ENCODE measurements around the gene NFATC2. TPM values are rescaled to one million over a fixed set of nuclear protein-coding genes. Genes with fewer than 3 reads are reported as not detected.

The NFATC2 gene
- total RNA-seq, 1 donor from 2014 or later, result 1.9 TPM

DNA sequence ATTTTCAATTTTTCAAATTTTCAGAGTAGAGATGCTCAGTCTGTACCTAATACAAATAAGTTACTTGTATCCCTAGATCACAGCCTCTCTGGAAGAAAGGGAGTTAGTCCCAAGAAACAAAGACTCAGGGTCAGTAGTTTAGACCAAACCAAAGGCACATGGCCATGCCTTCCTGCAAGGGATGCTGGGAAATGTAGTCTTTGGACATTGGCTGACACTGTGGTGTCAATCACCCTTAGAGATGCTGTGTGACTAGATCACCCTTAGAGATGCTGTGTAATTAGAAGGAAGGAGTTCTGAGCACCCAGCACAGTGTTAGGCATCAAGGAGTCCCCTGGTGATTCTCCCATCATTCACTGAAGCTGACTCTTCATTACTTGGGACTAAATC, 202.1 kb downstream of the NFATC2 start:
- no peak for DNase-seq (ENCODE audit: low read depth, low spot score)
- Mint-ChIP-seq H3K27ac (ENCODE audit: unreplicated experiment) (no peak overlapping the region), H3K36me3 (ENCODE audit: low read depth) (peaks cover 4% of the 10 kb centered on the region), H3K4me3 (no peak overlapping the region), H3K4me1 (no peaks in the 10 kb centered on the region), H3K9me3 (peaks cover 5% of the 10 kb centered on the region), H3K27me3 (ENCODE audit: low read depth) (peaks cover 3% of the 10 kb centered on the region)
- TF ChIP-seq, protein P1, sequence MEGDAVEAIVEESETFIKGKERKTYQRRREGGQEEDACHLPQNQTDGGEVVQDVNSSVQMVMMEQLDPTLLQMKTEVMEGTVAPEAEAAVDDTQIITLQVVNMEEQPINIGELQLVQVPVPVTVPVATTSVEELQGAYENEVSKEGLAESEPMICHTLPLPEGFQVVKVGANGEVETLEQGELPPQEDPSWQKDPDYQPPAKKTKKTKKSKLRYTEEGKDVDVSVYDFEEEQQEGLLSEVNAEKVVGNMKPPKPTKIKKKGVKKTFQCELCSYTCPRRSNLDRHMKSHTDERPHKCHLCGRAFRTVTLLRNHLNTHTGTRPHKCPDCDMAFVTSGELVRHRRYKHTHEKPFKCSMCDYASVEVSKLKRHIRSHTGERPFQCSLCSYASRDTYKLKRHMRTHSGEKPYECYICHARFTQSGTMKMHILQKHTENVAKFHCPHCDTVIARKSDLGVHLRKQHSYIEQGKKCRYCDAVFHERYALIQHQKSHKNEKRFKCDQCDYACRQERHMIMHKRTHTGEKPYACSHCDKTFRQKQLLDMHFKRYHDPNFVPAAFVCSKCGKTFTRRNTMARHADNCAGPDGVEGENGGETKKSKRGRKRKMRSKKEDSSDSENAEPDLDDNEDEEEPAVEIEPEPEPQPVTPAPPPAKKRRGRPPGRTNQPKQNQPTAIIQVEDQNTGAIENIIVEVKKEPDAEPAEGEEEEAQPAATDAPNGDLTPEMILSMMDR (conservative IDR thresholded peaks at IDR 0.05), result no peak

DNA sequence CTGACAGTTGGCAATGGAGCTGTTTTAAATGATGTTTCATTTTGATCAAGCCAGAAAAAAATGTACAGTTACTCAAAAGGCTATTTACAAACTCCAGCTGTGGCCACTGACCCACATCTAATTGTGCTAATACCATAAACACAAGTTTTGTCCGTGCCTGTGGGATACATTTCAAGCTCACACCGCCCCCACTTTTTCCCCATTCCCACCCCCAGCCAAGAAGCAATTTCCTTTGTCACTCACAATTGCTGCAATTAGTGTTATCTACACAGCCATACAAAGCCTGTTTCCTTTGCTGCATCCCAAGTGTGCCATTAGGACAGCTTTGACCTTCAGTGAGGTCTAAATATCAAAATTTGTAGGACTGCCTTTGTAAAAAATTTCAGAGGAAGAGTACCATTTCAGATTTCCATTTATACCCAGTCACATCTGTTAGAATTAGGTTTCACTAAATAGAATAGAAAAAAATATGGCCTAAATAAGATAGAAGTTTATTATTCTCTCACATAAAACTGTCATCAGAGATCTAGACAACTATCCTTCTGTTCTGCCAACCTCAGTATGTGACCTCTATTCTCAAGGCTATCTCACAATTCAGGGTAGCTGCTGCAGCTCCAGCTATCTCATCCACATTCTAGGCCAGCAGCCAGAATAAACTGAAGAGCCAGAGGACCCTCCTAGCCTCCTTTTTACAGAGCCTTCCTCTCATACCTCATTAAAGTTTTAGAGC, 202.6 kb downstream of the NFATC2 start:
- TF ChIP-seq, protein P1 (conservative IDR thresholded peaks at IDR 0.05), result no peak
- Mint-ChIP-seq H3K9me3 (peaks cover 5% of the 10 kb centered on the region), H3K36me3 (ENCODE audit: low read depth) (peaks cover 4% of the 10 kb centered on the region), H3K4me1 (no peaks in the 10 kb centered on the region), H3K27ac (ENCODE audit: unreplicated experiment) (no peak overlapping the region), H3K4me3 (no peak overlapping the region), H3K27me3 (ENCODE audit: low read depth) (peaks cover 3% of the 10 kb centered on the region)
- no peak for DNase-seq (ENCODE audit: low read depth, low spot score)

DNA sequence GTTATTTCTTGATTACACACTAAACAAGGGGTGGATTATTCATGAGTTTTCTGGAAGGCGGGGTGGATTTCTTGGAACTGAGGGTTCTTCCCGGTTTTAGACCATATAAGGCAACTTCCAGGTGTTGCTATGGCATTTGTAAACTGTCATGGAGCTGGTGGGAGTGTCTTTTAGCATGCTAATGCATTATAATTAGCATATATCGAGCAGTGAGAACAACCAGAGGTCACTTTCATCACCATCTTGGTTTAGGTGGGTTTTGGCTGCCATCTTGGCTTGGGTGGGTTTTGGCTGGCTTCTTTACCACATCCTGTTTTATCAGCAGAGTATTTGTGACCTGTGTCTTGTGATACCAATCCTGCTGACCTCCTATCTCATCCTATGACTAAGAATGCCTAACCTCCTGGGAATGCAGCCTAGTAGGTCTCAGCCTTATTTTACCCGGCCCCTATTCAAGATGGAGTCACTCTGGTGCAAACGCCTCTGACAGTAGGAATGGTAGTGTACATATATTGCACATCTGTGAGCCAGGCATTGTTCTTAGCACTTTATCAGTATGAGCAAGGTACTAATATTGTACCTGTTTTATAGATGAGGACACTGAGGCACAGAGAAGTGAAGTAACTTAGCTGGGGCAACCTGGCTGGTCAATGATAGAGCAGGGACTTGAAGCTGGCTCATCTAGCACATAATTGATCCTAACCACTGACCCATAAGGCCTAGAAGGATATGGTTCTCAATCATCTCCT, 203.7 kb downstream of the NFATC2 start:
- Mint-ChIP-seq H3K4me3 (no peak overlapping the region), H3K27ac (ENCODE audit: unreplicated experiment) (no peak overlapping the region), H3K36me3 (ENCODE audit: low read depth) (peaks cover 4% of the 10 kb centered on the region), H3K9me3 (peaks cover 5% of the 10 kb centered on the region), H3K27me3 (ENCODE audit: low read depth) (peaks cover 5% of the 10 kb centered on the region), H3K4me1 (no peaks in the 10 kb centered on the region)
- DNase-seq (ENCODE audit: low read depth, low spot score), result no peak
- TF ChIP-seq, protein P1 (conservative IDR thresholded peaks at IDR 0.05), result no peak

DNA sequence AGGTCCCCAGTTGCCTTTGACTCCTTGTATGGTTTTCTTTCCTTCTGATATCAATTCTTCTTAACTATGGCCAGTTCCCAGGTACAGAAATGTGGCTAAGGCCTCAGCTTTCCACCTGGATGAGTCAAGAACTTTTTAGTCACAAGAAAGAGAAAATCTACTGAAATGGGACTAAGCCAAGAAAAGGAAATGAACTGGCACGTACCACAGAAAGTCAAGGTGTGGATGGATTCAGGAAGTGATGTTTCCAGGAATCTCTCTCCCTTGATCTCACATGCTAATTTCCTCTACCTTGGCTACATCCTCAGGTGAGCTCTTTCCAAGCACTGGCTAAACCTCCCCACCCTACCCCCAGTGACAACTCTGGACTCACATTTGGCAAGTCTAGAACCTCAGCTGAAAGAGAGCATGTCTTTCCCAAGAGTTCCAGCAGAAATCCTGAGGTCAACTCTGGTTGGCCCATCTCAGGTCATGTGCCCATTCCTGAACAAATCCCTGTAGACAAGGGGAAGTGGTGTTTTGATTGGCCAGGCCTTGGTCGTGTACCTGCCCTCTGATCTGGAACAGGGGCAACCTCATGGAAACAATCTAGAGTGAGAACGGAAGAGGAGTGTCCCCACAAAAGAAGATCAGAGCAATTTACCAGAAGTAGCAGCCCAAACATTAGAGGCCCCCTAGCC, 205.3 kb downstream of the NFATC2 start:
- Mint-ChIP-seq H3K27me3 (ENCODE audit: low read depth) (peaks cover 5% of the 10 kb centered on the region), H3K27ac (ENCODE audit: unreplicated experiment) (no peak overlapping the region), H3K4me3 (no peak overlapping the region), H3K4me1 (no peaks in the 10 kb centered on the region), H3K36me3 (ENCODE audit: low read depth) (no peaks in the 10 kb centered on the region), H3K9me3 (no peaks in the 10 kb centered on the region)
- DNase-seq (ENCODE audit: low read depth, low spot score), result no peak
- TF ChIP-seq, protein P1 (conservative IDR thresholded peaks at IDR 0.05), result no peak

Small RNAs within 50 kb of the gene (microRNA-seq; reads per million reads assigned to microRNA genes)
- gene MIR3194, result not detected

Other genes starting within 250 kb of the NFATC2 start
- gene ATP9A, start 225.7 kb upstream of the NFATC2 start, total RNA-seq, result 38.9 and 39.0 TPM in 2 replicates